NCI-H2107 treated with DMSO at 0.1 percent for 48 hours (cell line): ENCODE measurements around the gene FMN1.
A peak's percentile ranks its signal among the peaks of the same experiment; 100 is the strongest.

Experiments
- DNase-seq: peaks from one replicate; lab custom pipeline; 2025; ENCODE audit not compliant: unreplicated experiment; lab: John Stamatoyannopoulos, UW

FMN1 gene, protein sequence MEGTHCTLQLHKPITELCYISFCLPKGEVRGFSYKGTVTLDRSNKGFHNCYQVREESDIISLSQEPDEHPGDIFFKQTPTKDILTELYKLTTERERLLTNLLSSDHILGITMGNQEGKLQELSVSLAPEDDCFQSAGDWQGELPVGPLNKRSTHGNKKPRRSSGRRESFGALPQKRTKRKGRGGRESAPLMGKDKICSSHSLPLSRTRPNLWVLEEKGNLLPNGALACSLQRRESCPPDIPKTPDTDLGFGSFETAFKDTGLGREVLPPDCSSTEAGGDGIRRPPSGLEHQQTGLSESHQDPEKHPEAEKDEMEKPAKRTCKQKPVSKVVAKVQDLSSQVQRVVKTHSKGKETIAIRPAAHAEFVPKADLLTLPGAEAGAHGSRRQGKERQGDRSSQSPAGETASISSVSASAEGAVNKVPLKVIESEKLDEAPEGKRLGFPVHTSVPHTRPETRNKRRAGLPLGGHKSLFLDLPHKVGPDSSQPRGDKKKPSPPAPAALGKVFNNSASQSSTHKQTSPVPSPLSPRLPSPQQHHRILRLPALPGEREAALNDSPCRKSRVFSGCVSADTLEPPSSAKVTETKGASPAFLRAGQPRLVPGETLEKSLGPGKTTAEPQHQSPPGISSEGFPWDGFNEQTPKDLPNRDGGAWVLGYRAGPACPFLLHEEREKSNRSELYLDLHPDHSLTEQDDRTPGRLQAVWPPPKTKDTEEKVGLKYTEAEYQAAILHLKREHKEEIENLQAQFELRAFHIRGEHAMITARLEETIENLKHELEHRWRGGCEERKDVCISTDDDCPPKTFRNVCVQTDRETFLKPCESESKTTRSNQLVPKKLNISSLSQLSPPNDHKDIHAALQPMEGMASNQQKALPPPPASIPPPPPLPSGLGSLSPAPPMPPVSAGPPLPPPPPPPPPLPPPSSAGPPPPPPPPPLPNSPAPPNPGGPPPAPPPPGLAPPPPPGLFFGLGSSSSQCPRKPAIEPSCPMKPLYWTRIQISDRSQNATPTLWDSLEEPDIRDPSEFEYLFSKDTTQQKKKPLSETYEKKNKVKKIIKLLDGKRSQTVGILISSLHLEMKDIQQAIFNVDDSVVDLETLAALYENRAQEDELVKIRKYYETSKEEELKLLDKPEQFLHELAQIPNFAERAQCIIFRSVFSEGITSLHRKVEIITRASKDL (N-terminal part only)

GRCh38 chr15:33194704-33195670 is at the start of gene FMN1:
FMN1 (minus strand) TSS chr15:33194714; CDS start chr15:33154914, 39,800 bp downstream.
- peak; percentile 65 for DNase-seq

- DNase-seq, result no peak
Measured at GRCh38 chr15:33243869-33244268, 49.4 kb upstream of the FMN1 start.

- DNase-seq, result no peak
Measured at GRCh38 chr15:33243393-33243792, 48.9 kb upstream of the FMN1 start.

DNA sequence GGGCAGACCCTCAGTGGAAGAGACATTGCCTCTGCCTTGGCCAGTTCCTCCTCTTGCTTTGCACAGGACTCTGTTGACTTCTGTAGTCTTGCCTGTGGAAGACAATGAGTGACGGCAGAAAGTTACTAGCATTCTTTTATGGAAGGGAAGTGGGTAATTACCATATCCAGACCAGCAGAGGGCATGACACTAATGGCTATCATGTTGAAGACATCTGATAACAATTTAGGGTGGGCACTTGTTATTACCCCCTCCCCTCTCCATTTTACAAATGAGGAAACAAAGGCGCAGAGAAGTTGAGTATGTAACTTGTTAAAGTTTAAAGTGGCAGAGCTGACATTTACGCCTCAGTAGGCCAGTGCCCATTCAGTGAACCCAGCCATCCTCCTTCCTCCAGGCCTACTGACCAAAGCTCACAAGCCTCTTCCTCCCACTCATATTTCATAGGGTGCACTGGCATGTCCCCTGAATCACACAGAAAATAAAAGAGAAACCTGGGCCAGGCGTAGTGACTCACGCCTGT is 48.2 kb upstream of the FMN1 start:
- no peak for DNase-seq

DNA sequence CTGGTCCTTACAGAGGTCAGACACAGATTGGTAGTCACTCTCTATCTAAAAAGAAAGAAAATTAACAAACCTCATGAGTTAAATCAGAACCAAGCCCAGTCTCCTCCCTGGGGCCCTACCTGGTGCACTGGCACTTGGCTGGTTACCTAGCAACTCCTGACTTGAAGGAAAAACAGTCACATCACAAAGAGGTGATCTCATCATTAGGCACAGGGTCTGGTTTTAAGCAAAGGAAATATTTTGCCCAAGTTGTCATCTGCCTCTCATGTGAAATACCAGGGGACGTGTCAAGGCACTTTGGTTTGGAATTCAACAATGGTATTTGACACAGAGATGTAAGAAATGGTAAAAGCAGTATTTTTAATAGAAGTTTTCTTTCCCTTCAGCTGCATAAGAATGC is 47.7 kb upstream of the FMN1 start:
- no peak for DNase-seq

DNA sequence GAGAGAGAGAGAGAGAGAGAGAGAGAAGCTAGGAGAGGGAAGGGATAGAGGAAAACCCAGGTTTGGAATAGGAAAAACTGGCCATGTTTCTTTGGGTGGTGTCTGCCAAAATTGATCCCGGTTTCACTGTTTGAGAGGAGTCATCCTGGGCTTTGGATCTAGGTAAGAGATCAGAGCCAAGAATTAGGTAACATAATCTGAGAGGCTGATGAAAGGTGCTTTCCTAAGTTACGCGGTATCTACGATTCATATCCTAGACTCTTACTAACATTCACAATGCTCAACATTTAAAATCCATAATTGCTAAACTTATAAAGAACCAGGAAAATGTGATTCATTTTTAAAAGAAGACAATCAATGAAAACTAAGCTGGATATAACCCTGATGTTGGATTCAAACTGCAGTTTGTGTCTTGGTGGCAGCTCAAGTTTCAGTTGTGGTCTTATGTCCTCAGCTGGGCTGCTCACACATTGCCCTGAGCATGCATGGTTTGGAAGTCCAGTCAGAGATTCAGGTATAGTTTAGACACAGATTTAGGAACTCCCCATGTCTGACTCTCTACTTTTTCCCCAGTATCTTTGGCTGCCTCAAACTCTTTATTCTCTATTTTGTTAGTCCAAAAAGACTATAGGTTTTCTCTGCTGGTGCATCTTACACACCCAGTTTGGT is 42.5 kb upstream of the FMN1 start:
- DNase-seq, result no peak

DNA sequence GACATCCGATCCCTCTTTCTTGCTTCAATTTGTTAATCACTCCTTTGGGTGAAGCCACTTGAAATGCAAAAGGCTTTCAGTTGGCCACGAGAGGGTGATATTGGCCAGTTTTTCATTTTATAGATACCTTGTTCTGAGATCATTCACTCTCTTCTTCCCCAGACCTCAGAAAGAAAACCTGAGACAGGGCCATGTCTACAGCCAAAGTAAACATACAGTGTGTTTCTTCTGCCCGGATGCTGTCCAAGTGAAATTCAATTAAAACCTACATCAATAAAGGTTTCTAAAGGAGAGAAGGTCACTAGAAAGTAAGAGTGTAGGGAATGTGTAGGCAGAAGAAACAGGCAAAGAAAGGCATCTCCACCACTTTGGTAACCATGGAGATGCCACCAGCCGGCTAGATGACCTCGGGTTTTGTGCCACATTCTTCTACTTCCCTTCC is 39.5 kb upstream of the FMN1 start:
- DNase-seq, result peak; percentile 12

- DNase-seq, result peak; percentile 50
Measured at GRCh38 chr15:33226559-33227181, 32.2 kb upstream of the FMN1 start.

- peak; percentile 44 for DNase-seq
Measured at GRCh38 chr15:33218071-33218491, 23.6 kb upstream of the FMN1 start.

DNA sequence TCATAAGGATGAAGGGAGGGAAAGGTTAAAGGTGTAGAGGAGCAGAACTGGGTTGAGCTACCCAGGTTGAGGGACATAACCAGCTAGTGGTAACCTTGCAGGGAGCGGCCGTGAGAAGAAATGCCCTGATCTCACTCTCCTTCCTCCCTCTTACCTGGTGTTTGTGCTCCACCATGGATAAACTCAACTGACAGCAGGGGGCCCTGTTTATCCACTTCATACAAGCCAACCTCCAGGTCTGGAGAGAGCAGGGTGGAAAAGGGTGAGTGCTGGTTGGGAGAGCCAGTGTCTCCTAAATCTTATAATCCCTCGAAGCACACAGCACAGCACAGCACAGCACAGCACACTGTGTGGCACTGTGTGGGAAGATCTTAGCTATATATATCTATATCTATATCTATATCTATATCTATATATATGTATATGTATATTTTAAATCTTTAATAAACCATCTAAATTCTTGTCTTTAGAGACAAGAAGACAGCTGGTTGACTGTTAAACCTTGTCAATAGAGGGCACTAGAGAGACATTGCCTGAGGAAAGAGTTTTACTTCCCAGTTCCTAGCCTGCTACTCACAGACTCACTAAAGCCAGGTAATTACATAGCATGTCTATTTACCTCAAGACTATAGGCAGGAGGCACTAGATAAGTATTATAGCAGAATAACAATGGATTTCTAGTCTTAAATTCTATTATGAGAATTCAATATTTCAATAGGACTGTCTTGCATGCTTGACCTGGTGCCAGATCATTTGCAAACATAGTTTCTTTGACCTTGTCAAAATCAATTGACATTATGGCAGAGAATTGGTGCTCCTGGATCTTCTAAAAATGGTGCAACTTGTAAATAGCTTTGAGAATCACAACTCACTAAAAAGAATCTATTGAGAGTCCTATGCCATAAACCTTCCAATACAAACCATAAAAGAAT is 21.7 kb upstream of the FMN1 start:
- no peak for DNase-seq

DNA sequence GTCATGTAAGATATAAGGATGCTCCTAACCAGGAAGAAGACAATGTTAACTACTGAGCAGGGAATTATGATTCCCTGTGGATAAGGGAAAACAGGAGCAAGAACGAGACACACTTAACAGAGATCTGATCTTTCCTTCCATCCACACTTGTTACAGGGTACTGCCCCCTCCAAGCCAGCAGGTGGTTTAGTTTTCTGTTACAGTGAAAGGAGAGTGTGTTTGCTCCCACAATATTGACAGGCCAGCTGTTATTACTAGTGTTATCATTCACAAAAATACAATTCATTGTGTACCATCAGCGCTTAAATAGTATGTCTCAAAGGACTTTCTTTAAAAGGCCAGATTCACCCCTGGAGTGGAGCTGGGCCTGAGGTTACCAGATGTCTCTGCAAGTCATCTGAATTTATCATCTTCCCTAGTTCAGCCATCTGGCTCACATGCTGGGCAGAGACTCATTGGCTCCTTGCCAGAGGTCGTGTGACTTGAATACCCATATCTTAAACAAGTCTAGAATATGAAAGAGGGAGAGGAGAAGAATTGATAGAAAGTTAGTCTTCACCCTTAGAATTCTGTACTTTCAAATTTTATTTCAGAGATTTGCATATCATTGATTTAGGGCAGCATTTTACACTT is 16.8 kb upstream of the FMN1 start:
- peak; percentile 67 for DNase-seq

- DNase-seq, result no peak
Measured at GRCh38 chr15:33209575-33210481, 15.3 kb upstream of the FMN1 start.

DNA sequence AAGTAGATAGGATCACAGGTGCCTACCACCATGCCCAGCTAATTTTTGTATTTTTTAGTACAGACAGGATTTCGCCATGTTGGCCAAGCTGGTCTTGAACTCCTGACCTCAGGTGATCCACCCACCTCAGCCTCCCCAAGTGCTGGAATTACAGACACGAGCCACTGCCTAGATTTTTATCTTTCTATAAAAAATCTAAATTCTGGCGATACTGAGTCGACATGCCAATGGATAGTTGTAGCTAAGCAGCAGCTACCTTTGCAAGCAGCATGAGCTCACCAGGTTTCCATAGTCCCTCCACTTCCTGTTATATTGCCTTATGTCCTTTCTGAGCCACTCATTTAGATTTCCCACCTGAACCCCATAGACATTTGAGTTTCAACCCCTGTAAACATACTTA is 13.1 kb upstream of the FMN1 start:
- no peak for DNase-seq

DNA sequence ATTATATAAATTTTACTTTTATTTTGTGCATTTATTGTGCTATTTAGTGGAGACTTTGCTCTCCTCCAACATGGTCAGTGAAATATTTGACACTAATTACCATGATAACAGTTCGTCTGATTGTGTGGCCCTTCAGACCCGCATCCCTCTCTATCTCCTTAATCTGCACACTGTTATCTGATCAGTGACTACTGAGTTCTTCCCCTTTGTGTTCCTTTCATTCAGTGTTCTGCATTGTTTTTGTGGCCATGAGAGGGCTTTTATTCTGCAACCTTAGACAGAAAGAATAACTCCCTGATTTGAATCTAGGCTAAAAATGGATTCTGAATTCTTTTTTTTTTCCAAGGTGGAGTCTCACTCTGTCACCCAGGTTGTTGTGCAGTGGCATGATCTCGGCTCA is 11.9 kb upstream of the FMN1 start:
- DNase-seq, result no peak

DNA sequence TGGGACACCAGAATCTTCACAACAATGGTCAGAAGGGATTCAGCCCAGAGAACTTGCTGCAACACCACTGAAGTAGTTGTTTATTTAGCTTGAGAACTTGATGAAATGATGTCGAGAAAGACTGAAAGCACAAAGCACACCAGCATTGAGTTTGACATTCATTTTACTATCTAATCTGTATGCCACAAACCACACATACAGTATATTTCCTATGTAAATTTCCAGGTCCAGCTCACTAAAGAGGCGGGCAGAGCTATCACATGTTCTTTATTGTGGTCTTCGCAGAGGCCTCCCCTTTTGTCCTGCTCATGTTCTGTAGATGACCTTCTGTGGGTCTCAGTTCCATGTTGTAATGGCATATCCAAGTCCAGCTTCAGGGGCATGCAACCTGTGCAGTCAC is 10.4 kb upstream of the FMN1 start:
- no peak for DNase-seq

DNA sequence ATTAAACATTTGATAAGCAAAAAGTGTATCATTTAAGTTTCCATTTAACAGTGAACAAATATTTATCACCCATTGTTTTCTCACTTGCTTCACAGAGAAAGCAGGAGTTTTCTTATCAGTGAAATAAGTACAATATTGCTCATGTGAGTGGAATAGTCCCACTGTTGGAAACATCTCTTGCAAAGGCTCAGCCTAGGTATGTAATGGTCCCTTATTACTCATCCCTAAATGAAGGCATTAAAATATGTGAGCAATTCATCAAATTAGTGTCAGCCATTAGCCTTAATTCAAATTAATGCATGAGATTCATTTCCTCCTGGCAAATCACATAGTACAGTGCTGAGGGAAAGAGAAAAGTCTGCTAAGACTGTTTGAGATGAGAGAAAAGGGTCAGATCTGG is 9.6 kb upstream of the FMN1 start:
- DNase-seq, result no peak
